Progenitor cell of endocrine pancreas (in vitro differentiated cells): ENCODE measurements around the gene ANAPC5. TPM values are rescaled to one million over a fixed set of nuclear protein-coding genes. Genes with fewer than 3 reads are reported as not detected.

ENCODE experiments used
- DNase-seq: peaks from one replicate; pipeline ENCODE4 v3.0.0; 2021; ENCODE audit warnings: low spot score; ENCODE audit not compliant: unreplicated experiment
- H3K27ac Mint-ChIP-seq: 2 replicates; pipeline ENCODE4 v1.8.0; 2021; ENCODE audit warnings: mild to moderate bottlenecking, moderate library complexity, mixed read lengths
- H3K27me3 Mint-ChIP-seq: 2 replicates; pipeline ENCODE4 v1.8.0; 2021; ENCODE audit warnings: mixed read lengths
- H3K36me3 Mint-ChIP-seq: 2 replicates; pipeline ENCODE4 v1.8.0; 2022; ENCODE audit warnings: mixed read lengths; ENCODE audit not compliant: insufficient read depth
- H3K4me1 Mint-ChIP-seq: 2 replicates; pipeline ENCODE4 v1.8.0; 2021; ENCODE audit warnings: low read depth, mixed read lengths
- H3K4me3 Mint-ChIP-seq: 2 replicates; pipeline ENCODE4 v1.8.0; 2021; ENCODE audit warnings: low read depth, mild to moderate bottlenecking, moderate library complexity, mixed read lengths
- H3K9me3 Mint-ChIP-seq: 2 replicates; pipeline ENCODE4 v1.8.0; 2021; ENCODE audit warnings: low read depth, mixed read lengths
- CTCF ChIP-seq: fragments of 200-600 bp; sonication (generic); IDR thresholded peaks from one replicate; pipeline ENCODE4 v1.5.0; 2021; ENCODE audit warnings: antibody characterized with exemption, mild to moderate bottlenecking; ENCODE audit not compliant: unreplicated experiment
- total RNA-seq: library from RNA; stranded (reverse); gene quantifications from 2 replicates; pipeline ENCODE4 v1.2.1, GENCODE V29; 2021

The ANAPC5 gene
- total RNA-seq, 1 donor from 2014 or later, result 94.3 TPM

- Mint-ChIP-seq H3K9me3 (no peaks in the 10 kb centered on the region), H3K4me1 (peaks cover 4% of the 10 kb centered on the region), H3K27me3 (no peaks in the 10 kb centered on the region), H3K36me3 (peaks cover 43% of the 10 kb centered on the region), H3K27ac (no peak overlapping the region), H3K4me3 (no peak overlapping the region)
- DNase-seq, result no peak
- TF ChIP-seq CTCF, result no peak
Observed at GRCh38 chr12:121328620-121329019, 23.6 kb downstream of the ANAPC5 start.

GRCh38 chr12:121326996-121327674 is 25.1 kb downstream of the ANAPC5 start:
- Mint-ChIP-seq H3K9me3 (no peaks in the 10 kb centered on the region), H3K4me3 (no peak overlapping the region), H3K27ac (no peak overlapping the region), H3K27me3 (no peaks in the 10 kb centered on the region), H3K4me1 (peaks cover 4% of the 10 kb centered on the region), H3K36me3 (peaks cover 45% of the 10 kb centered on the region)
- DNase-seq, result no peak
- TF ChIP-seq CTCF, result no peak

- H3K27ac Mint-ChIP-seq, result no peak overlapping the region
- DNase-seq, result no peak
Observed at GRCh38 chr12:121325922-121326396, 26.3 kb downstream of the ANAPC5 start.

GRCh38 chr12:121323908-121324307 is 28.3 kb downstream of the ANAPC5 start:
- no peak for DNase-seq
- TF ChIP-seq CTCF, result no peak
- Mint-ChIP-seq H3K9me3 (no peaks in the 10 kb centered on the region), H3K27me3 (no peaks in the 10 kb centered on the region), H3K27ac (no peak overlapping the region), H3K36me3 (peaks cover 27% of the 10 kb centered on the region), H3K4me1 (no peaks in the 10 kb centered on the region), H3K4me3 (no peak overlapping the region)

More at GRCh38 chr12:121325922-121326396, 26.3 kb downstream of the ANAPC5 start:
- H3K9me3 Mint-ChIP-seq, result no peaks in the 10 kb centered on the region
- peaks cover under 1% of the 10 kb centered on the region for H3K4me1 Mint-ChIP-seq
- H3K27me3 Mint-ChIP-seq, result no peaks in the 10 kb centered on the region
- TF ChIP-seq CTCF, result no peak
- peaks cover 39% of the 10 kb centered on the region for H3K36me3 Mint-ChIP-seq
- H3K4me3 Mint-ChIP-seq, result no peak overlapping the region

GRCh38 chr12:121318121-121318520 is 34.1 kb downstream of the ANAPC5 start:
- Mint-ChIP-seq H3K4me1 (peaks cover 7% of the 10 kb centered on the region), H3K9me3 (no peaks in the 10 kb centered on the region), H3K27ac (peak overlapping the region; percentile 22), H3K4me3 (no peak overlapping the region), H3K36me3 (peaks cover 25% of the 10 kb centered on the region), H3K27me3 (no peaks in the 10 kb centered on the region)
- DNase-seq, result no peak
- no peak for TF ChIP-seq CTCF
